Hepatocyte (in vitro differentiated cells): Measurements from ENCODE around the gene KEAP1.

Experiments used
- EZH2phosphoT487 ChIP-seq: fragments of 200-600 bp; sonication (generic); IDR thresholded peaks from one replicate; pipeline ENCODE4 v1.6.1; 2018; ENCODE audit warnings: antibody characterized with exemption, mild to moderate bottlenecking, low read depth, moderate library complexity; ENCODE audit not compliant: unreplicated experiment, severe bottlenecking
- TF ChIP-seq, protein P1 (sequence below): fragments of 200-600 bp; sonication (generic); IDR thresholded peaks from 2 replicates; pipeline ENCODE4 v1.5.1; 2016; ENCODE audit warnings: antibody characterized with exemption, mild to moderate bottlenecking; ENCODE audit not compliant: poor library complexity

- TF ChIP-seq, protein P1, sequence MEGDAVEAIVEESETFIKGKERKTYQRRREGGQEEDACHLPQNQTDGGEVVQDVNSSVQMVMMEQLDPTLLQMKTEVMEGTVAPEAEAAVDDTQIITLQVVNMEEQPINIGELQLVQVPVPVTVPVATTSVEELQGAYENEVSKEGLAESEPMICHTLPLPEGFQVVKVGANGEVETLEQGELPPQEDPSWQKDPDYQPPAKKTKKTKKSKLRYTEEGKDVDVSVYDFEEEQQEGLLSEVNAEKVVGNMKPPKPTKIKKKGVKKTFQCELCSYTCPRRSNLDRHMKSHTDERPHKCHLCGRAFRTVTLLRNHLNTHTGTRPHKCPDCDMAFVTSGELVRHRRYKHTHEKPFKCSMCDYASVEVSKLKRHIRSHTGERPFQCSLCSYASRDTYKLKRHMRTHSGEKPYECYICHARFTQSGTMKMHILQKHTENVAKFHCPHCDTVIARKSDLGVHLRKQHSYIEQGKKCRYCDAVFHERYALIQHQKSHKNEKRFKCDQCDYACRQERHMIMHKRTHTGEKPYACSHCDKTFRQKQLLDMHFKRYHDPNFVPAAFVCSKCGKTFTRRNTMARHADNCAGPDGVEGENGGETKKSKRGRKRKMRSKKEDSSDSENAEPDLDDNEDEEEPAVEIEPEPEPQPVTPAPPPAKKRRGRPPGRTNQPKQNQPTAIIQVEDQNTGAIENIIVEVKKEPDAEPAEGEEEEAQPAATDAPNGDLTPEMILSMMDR = no peak
- no peak for TF ChIP-seq EZH2phosphoT487
Measured at GRCh38 chr19:10521461-10522171, 18.5 kb upstream of the KEAP1 start.
